ENCODE results near the gene PTPN4.

Gene PTPN4

DNA sequence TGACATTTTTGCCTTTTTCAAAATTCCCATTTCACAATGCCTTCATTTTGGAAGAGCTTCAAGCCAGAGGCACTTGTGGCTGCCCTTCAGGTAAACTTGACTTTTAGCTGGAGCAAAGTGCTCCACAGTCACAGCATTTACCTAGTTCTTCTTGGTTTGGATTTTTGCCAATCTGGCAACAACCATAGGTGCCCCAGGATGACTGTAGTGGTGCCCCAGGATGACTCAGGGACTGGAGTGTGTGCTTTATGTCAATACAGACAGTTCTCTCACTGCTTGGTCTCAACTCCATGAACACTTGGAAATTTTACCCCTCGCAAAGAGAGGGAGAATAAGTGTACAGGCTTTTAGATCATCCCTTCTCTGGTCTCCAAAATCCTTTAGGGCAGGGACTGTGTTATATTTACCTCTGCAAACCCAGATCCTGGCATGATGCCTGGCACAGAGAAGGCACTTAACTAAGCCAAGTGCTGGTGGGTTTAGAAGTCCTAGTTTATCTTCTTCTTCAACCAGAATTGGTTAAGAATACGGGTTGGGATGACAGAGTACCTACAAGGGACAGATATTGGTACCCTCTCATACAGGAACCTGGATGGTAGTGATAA is 15.3 kb upstream of the PTPN4 start:
- TF ChIP-seq CTCF (IDR thresholded peaks at IDR 0.05; ENCODE audit: insufficient read depth, low read depth, low read length, missing control alignments) = no peak
- H3K4me3 ChIP-seq (ENCODE audit: low read depth, low read length) = no peak overlapping the region
- no peak for DNase-seq (ENCODE audit: low read depth)

GRCh38 chr2:119745566-119745965 is 14.2 kb upstream of the PTPN4 start:
- H3K4me3 ChIP-seq (ENCODE audit: low read depth, low read length) = no peak overlapping the region
- DNase-seq (ENCODE audit: low read depth) = no peak
- TF ChIP-seq CTCF (IDR thresholded peaks at IDR 0.05; ENCODE audit: insufficient read depth, low read depth, low read length, missing control alignments) = no peak

- DNase-seq (ENCODE audit: low read depth) = no peak
- TF ChIP-seq CTCF (IDR thresholded peaks at IDR 0.05; ENCODE audit: insufficient read depth, low read depth, low read length, missing control alignments) = no peak
Measured at GRCh38 chr2:119746836-119747686, 12.7 kb upstream of the PTPN4 start.

DNA sequence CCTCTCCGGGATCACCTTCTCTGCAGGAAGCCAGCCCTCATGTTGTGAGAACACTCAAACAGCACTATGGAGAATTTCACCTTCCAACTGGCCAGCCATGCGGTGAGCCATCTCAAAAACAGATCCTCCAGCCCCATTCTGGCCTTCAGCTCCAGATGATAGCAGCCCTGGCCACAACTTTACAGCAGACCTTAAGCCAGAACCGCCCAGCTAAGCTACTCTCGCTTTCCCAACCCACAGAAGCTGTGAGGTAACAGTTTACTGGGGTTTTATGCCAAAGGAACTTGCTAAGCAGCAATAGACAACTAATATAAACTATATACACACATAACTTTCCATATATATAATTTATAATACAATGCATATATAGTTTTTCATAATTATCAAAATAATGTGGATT is 11.6 kb upstream of the PTPN4 start:
- no peak for TF ChIP-seq CTCF (IDR thresholded peaks at IDR 0.05; ENCODE audit: insufficient read depth, low read depth, low read length, missing control alignments)
- no peak for DNase-seq (ENCODE audit: low read depth)

More at GRCh38 chr2:119746836-119747686, 12.7 kb upstream of the PTPN4 start:
- no peak overlapping the region for H3K4me3 ChIP-seq (ENCODE audit: low read depth, low read length)

DNA sequence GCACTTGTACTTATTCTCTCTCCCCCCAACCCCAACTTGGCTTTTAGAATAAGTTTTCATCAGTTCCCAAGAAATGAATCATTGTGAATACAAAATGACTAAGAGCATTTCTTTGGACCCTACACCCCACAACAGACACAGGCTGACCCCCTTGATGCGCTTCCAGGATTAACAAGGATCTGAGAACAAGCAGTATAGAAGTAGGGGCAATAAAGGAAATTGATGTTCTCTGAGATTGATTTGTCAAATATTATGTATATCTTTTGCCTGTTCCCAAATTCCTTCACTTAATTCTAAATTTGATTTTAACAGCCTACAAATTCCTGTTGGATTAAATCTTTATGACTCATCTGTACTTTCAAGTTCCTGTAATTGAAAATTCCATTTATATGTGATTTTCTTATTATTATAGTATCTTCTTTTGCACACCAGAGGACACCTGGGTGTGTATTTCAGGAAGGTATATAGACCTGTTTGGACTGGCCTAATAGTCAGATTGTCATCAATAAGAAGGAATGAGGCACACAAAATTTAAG is 10.2 kb upstream of the PTPN4 start:
- no peak for TF ChIP-seq CTCF (IDR thresholded peaks at IDR 0.05; ENCODE audit: insufficient read depth, low read depth, low read length, missing control alignments)
- DNase-seq (ENCODE audit: low read depth) = no peak
- no peak overlapping the region for H3K4me3 ChIP-seq (ENCODE audit: low read depth, low read length)

More for the DNA sequence above, 11.6 kb upstream of the PTPN4 start:
- no peak overlapping the region for H3K4me3 ChIP-seq (ENCODE audit: low read depth, low read length)

- no peak overlapping the region for H3K4me3 ChIP-seq (ENCODE audit: low read depth, low read length)
- TF ChIP-seq CTCF (IDR thresholded peaks at IDR 0.05; ENCODE audit: insufficient read depth, low read depth, low read length, missing control alignments) = no peak
- DNase-seq (ENCODE audit: low read depth) = no peak
Measured at GRCh38 chr2:119751706-119752105, 8.0 kb upstream of the PTPN4 start.

All from GM12865 (cell line).